ENCODE data around the gene ULK1.

ULK1 gene

GRCh38 chr12:131894313-131894860 lies at the start of gene ULK1:
ULK1 (plus strand) TSS chr12:131894622; CDS start chr12:131895002, 380 bp downstream.
- no peak for DNase-seq (ENCODE audit: low read depth, low spot score)

- no peak for DNase-seq (ENCODE audit: low read depth, low spot score)
These were observed 49.8 kb upstream of the ULK1 start for GRCh38 chr12:131844656-131845055.

- no peak for DNase-seq (ENCODE audit: low read depth, low spot score)
These were observed 49.3 kb upstream of the ULK1 start for GRCh38 chr12:131845121-131845520.

- DNase-seq (ENCODE audit: low read depth, low spot score), result no peak
These were observed 47.0 kb upstream of the ULK1 start for GRCh38 chr12:131847456-131847855.

DNA sequence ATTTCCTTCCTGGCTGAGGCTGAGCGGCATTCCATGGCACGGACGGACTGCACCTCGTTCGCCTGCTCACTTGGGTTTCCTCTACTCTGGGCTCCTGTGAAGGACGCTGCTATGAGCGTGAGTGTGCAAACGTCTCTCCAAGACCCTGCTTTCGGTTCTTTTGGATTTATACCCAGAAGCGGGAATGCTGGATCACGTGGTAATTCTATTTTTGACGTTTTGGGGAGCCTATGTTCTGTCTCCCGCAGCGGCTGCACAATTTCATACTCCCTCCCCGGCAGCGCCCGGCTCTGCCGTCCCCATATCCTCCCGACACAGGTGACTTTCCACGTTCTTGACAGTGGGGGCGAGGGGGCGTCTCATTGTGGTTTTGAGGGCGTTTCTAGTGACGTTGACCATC lies 45.7 kb upstream of the ULK1 start:
- no peak for DNase-seq (ENCODE audit: low read depth, low spot score)

DNA sequence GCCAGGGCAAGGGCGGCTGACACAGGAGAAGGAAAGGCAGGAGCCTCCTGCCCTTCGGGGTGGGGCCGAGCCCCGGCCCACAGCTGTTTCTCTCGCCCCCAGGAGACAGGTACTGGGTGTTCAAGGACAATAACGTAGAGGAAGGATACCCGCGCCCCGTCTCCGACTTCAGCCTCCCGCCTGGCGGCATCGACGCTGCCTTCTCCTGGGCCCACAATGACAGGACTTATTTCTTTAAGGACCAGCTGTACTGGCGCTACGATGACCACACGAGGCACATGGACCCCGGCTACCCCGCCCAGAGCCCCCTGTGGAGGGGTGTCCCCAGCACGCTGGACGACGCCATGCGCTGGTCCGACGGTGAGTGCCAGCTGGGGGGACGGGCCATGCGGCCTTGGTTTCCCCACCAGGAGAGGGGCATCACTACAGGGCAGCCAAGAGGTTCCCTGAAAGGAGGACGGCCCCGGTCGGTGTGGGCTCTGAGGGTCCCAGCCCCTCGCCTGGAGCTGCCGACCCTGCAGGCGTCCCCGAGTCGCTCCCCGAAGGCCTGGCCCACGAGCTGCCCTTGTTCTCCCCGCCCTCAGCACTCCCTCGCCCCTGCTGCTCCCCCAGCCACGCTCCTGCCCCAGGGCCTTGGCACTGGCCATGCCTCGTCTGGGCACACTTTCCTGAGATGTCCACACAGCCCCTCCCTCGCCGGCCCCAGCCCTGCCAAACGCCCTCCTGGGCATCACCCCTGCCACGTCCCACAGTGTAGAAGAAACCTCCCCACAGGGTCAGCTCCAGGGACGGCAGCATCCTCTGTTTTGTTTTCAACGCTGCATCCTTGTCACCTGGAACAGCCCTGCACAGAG lies 44.5 kb upstream of the ULK1 start:
- no peak for DNase-seq (ENCODE audit: low read depth, low spot score)

DNA sequence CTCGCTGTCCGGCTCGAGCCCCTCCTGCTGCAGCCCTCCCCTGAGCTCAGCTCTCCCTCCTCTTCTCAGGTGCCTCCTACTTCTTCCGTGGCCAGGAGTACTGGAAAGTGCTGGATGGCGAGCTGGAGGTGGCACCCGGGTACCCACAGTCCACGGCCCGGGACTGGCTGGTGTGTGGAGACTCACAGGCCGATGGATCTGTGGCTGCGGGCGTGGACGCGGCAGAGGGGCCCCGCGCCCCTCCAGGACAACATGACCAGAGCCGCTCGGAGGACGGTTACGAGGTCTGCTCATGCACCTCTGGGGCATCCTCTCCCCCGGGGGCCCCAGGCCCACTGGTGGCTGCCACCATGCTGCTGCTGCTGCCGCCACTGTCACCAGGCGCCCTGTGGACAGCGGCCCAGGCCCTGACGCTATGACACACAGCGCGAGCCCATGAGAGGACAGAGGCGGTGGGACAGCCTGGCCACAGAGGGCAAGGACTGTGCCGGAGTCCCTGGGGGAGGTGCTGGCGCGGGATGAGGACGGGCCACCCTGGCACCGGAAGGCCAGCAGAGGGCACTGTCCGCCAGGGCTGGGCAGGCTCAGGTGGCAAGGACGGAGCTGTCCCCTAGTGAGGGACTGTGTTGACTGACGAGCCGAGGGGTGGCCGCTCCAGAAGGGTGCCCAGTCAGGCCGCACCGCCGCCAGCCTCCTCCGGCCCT lies 43.4 kb upstream of the ULK1 start:
- no peak for DNase-seq (ENCODE audit: low read depth, low spot score)

DNA sequence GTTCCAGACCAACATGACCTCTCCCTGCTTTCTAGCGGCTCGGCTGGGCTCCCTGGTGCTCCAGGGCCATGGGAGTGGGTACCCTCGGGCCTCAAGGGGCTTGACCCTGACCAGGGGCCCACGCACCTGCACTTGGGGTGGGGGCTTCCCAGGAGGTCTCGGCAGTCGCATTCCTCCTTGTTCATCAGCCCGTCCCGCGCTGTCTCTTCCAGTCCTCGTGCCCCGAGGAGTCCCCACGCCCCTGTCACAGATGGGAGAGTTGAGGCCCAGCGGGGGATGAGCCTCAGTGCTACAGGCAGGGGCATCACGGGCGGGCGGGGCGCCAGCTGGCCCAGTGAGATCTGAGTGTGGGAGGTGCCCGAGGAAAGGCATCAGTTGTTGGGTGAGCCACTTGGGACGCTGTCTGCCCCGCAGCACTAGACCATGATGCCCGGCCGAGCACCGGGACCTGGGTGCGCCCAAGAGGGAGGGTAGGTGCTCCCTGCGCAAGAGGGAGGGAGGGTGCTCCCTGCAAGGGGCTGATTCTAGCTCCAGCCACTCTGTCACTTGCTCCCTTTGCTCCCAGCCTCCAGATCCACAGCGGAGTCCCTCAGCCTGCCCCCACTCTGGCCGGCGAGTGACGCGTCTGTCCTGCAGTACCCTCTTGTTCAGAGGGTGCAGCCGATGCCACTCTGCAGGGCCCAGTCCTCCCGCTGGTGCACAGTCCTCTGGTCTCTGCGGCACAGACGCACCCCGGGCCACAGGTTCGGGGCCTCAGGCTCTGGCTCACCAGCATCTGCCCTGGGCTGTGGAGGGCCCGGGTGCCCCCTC lies 42.5 kb upstream of the ULK1 start:
- DNase-seq (ENCODE audit: low read depth, low spot score), result no peak

DNA sequence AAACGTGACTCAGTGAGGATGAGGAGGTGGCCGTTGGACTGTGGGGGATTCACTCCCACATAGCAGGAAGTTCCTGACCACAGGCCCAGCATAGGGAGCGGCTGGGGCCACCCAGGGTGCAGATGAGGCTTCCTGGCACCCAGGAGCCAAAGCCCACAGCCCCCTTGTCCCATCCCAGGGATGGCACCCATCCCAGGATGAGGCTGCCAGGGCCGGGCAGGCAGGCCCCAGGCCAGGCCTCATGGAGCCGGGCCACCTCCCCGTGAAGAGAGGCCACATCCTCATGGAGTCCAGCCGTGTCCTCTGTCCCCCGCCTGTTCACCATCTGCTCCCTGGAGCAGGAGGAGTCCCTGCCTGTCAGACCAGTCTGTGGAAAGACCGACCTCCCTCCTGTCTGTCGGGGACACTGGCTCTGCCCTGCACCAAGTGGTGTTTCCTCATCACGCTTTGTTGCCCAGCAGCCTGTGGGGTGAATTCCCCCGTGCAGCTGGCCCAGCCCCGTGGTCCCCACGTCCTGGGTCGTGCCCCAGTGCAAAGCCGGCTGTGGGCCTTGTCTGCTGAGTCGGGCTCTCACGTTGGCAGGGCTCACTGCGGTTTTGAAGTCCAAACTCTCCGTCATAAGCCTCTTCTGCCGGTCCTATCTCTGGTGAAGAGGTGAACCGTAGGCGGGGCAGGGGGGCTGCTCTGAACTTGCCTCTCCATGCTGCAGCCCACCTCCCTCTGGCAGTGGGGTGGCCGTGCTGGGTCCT lies 41.7 kb upstream of the ULK1 start:
- no peak for DNase-seq (ENCODE audit: low read depth, low spot score)

- no peak for DNase-seq (ENCODE audit: low read depth, low spot score)
These were observed 40.3 kb upstream of the ULK1 start for GRCh38 chr12:131853832-131854797.

- no peak for DNase-seq (ENCODE audit: low read depth, low spot score)
These were observed 39.5 kb upstream of the ULK1 start for GRCh38 chr12:131854861-131855476.

DNA sequence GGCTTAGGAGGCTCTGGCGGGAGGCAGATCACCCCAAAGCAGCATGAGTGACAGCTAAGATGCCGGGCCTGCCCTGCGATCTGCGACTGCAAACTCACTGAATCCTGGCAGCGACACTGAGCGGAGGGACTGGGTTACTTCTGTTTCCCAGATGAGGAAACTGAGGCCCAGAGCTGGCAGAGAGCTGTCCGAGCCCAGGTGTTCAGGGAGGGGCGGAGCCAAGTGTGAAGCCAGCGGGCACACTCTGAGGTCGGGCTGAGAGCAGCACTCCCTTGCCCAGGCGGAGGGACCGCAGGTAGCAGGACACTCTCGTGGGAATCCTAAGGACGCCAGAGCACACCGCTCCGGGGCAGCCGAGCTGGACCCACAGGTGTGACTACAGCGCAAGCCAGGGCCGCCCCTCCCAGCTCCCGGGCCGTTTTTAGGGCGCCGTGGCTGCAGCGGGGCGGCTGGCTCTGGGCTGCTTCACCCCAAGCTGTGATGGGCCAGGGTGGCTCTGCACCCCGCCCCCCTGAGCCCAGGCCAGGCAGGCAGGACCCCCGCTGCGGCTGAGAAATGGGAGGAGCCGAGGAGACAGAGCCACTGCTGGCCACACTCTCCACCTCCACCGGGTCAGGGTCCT lies 38.8 kb upstream of the ULK1 start:
- no peak for DNase-seq (ENCODE audit: low read depth, low spot score)

GRCh38 chr12:131856366-131857097 lies 37.9 kb upstream of the ULK1 start:
- DNase-seq (ENCODE audit: low read depth, low spot score), result no peak

DNA sequence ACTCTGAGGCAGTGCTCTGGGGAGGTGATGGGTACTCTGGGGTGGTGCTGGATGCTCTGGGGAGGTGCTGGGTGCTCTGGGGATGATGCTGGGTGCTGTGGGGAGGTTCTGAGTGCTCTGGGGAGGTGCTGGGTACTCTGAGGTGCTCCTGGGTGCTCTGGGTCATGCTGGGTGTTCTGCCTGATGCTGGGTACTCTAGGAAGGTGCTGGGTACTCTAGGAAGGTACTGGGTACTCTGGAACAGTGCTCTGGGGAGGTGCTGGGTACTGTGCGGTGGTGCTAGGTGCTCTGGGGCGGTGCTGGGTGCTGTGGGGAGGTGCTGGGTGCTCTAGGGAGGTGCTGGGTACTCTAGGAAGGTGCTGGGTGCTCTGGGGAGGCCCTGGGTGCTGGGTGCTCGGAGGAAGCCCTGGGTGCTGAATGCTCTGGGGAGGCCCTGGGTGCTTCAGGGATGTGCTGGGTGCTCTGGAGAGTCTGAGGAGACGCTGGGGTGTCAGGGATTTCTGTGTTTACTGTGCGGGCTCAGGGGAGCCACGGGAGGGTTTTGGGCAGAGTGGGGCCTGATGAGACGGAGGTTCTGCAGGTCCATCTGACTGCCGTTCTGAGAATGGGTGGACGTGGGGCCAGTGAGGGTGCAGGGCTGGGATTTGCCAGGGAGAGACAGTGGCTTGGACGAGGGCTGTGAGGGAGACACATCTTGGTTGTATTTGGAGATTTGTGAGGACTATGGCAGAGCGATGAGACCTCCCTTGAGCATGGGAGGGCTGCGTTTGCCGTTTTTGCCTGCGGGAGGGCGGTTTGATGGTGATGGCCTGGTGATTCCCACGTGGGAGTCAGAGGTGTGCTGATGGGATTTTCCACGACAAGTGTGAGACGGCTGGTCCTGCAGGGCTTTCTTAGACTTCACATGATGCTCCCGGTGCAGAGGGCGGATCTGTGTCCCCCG lies 36.2 kb upstream of the ULK1 start:
- no peak for DNase-seq (ENCODE audit: low read depth, low spot score)

DNA sequence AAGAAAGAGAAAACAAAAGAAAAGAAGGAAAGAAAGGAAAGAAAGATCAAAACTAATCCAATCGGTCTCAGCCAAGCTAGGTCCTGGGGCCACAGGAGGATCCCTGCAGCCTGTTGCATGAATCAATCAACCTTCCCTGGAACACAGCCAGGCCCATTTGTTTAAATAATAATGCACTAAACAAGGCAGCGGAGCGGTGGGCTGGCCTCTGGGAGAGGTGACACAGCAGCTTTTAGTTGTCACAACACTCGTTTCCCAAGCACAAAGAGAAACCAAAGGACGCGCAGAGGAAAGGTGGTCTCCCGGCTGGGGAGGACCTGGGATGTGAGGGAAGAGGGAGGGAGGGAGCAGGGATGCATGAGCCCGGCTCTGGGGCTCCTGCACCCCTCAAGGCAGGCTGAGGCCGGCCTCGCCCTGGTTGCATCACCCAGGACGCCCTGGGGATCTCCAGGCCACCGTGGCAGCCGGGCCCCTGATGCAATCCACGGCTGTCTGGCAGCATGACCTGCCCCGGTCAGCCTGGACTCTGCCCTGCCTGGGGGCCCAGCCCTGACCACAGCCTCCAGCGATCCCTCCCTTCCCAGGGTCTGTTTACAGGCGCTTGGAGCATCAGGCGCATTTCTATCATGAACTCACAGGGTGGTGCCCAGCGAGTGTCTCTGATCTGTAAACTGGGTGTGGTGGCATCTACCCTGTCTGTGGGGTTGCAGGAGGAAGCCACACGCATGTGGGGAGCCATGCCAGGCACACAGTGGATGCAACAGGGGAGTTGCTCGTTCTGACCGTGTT lies 33.8 kb upstream of the ULK1 start:
- no peak for DNase-seq (ENCODE audit: low read depth, low spot score)

GRCh38 chr12:131861261-131862083 lies 33.0 kb upstream of the ULK1 start:
- no peak for DNase-seq (ENCODE audit: low read depth, low spot score)
